T-helper 1 cell (primary cell): ENCODE data around the gene SHISA6.
"Not testable (repeated sequence)": the region's sequence is repeated elsewhere in the genome, so short reads cannot be mapped to it uniquely, and the experiment has no call there.

Experiments used
- DNase-seq, 5 donors: peaks; one replicate each; pipeline ENCODE4 v3.0.0-alpha.2; 2012 to 2020

The SHISA6 gene

GRCh38 chr17:11304568-11304967, 63.6 kb downstream of the SHISA6 start:
- no peak for DNase-seq

GRCh38 chr17:11305524-11305923, 64.5 kb downstream of the SHISA6 start:
- DNase-seq: no peak

GRCh38 chr17:11308531-11308930, 67.5 kb downstream of the SHISA6 start:
- no peak for DNase-seq

GRCh38 chr17:11309033-11309432, 68.0 kb downstream of the SHISA6 start:
- DNase-seq: no peak

- no peak for DNase-seq
These were observed 68.8 kb downstream of the SHISA6 start for GRCh38 chr17:11309850-11310249.

- not testable (repeated sequence) for DNase-seq
These were observed 75.4 kb downstream of the SHISA6 start for GRCh38 chr17:11316451-11316850.

GRCh38 chr17:11318207-11318606, 77.2 kb downstream of the SHISA6 start:
- no peak for DNase-seq

GRCh38 chr17:11319894-11320293, 78.9 kb downstream of the SHISA6 start:
- DNase-seq: no peak

GRCh38 chr17:11324021-11324420, 83.0 kb downstream of the SHISA6 start:
- DNase-seq: no peak

- no peak for DNase-seq
These were observed 83.9 kb downstream of the SHISA6 start for GRCh38 chr17:11324846-11325420.

GRCh38 chr17:11326492-11326891, 85.5 kb downstream of the SHISA6 start:
- no peak for DNase-seq

- DNase-seq: no peak
These were observed 87.8 kb downstream of the SHISA6 start for GRCh38 chr17:11328770-11329169.

- no peak for DNase-seq
These were observed 89.0 kb downstream of the SHISA6 start for GRCh38 chr17:11330006-11330405.

GRCh38 chr17:11330826-11331225, 89.8 kb downstream of the SHISA6 start:
- DNase-seq: no peak

GRCh38 chr17:11331547-11332513, 90.8 kb downstream of the SHISA6 start:
- DNase-seq: no peak

- no peak for DNase-seq
These were observed 91.7 kb downstream of the SHISA6 start for GRCh38 chr17:11332706-11333105.

- no peak for DNase-seq
These were observed 93.5 kb downstream of the SHISA6 start for GRCh38 chr17:11334493-11334892.

- no peak for DNase-seq
These were observed 95.3 kb downstream of the SHISA6 start for GRCh38 chr17:11336290-11336689.

- no peak for DNase-seq
These were observed 99.8 kb downstream of the SHISA6 start for GRCh38 chr17:11340803-11341202.

GRCh38 chr17:11342138-11342537, 101.1 kb downstream of the SHISA6 start:
- no peak for DNase-seq

GRCh38 chr17:11349106-11349505, 108.1 kb downstream of the SHISA6 start:
- DNase-seq: no peak

GRCh38 chr17:11351479-11351878, 110.5 kb downstream of the SHISA6 start:
- no peak for DNase-seq

- no peak for DNase-seq
These were observed 112.6 kb downstream of the SHISA6 start for GRCh38 chr17:11353601-11354000.

- no peak for DNase-seq
These were observed 115.4 kb downstream of the SHISA6 start for GRCh38 chr17:11356371-11356770.
